ENCODE results near the gene NKD1. TPM values are rescaled to one million over a fixed set of nuclear protein-coding genes. Genes with fewer than 3 reads are reported as not detected.
A peak's percentile ranks its signal among the peaks of the same experiment; 100 is the strongest.

NKD1 gene
- total RNA-seq, 1 experiment from 2014 or later: 11.4 TPM

DNA sequence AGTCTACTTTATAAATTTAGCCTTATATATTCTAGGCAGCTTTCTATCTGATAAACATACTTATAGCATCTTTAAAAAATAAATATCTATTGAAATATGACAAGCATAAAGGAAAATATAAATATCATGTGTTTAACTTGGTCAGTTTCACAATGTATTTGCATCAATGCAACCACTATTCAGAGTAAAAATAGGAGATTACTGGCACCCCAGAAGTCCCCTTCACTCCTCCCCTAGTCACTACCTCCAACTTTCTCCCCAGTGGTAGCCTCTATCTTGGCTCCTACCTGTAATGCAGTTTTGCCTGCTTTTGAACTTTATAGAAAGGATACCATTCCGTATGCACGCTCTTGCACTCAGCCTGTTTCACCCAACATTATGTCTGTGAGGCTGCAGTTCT lies 142.0 kb downstream of the NKD1 start:
- H3K27me3 ChIP-seq (ENCODE audit: insufficient read depth, low read length): no peaks in the 10 kb centered on the region
- no peaks in the 10 kb centered on the region for H3K79me2 ChIP-seq (ENCODE audit: insufficient read depth, low read length)
- no peak for DNase-seq (ENCODE audit: low read depth, low spot score)
- peaks cover 4 to 13% of the 10 kb centered on the region in 2 experiments; a peak in 3 of 4 replicates for H3K4me1 ChIP-seq (ENCODE audit: control insufficient read depth in 1 of 2, insufficient read depth in 2 of 2, low read length in 2 of 2)
- no peak for ATAC-seq
- RAD21 ChIA-PET (ENCODE audit: low non-redundant PET in 1 of 2, low total read pairs in 2 of 2, uncharacterized antibody in 2 of 2, unreplicated experiment in 2 of 2): no interaction called here
- H3K9ac ChIP-seq (ENCODE audit: low read length): no peak overlapping the region
- intact Hi-C loops (cut with micrococcal nuclease): no loop called here
- no peaks in the 10 kb centered on the region for H3K36me3 ChIP-seq (ENCODE audit: control insufficient read depth in 1 of 2, insufficient read depth in 2 of 2, low read length in 2 of 2)
- BruUV-seq (replicated peaks): no TSS peak
- H3K9me3 ChIP-seq (ENCODE audit: control insufficient read depth in 1 of 2, insufficient read depth in 1 of 2, low read depth in 1 of 2, low read length in 2 of 2): no peaks in the 10 kb centered on the region
- POLR2A ChIA-PET: no interaction called here
- no peak overlapping the region for H2AFZ ChIP-seq (ENCODE audit: low read depth, low read length, poor library complexity, severe bottlenecking)
- no peaks in the 10 kb centered on the region for H4K20me1 ChIP-seq (ENCODE audit: insufficient read depth)
- no peaks in the 10 kb centered on the region for H3K9me2 ChIP-seq (ENCODE audit: insufficient read depth)
- TF ChIP-seq POLR2A (IDR thresholded peaks at IDR 0.05; ENCODE audit: borderline replicate concordance, extremely low read depth, insufficient read depth, insufficient read length) (no peak), FOSL1 (IDR thresholded peaks at IDR 0.05; ENCODE audit: low read depth) (no peak), CEBPB (IDR thresholded peaks at IDR 0.05; ENCODE audit: low read depth) (no peak)
- TF ChIP-seq, protein P1, sequence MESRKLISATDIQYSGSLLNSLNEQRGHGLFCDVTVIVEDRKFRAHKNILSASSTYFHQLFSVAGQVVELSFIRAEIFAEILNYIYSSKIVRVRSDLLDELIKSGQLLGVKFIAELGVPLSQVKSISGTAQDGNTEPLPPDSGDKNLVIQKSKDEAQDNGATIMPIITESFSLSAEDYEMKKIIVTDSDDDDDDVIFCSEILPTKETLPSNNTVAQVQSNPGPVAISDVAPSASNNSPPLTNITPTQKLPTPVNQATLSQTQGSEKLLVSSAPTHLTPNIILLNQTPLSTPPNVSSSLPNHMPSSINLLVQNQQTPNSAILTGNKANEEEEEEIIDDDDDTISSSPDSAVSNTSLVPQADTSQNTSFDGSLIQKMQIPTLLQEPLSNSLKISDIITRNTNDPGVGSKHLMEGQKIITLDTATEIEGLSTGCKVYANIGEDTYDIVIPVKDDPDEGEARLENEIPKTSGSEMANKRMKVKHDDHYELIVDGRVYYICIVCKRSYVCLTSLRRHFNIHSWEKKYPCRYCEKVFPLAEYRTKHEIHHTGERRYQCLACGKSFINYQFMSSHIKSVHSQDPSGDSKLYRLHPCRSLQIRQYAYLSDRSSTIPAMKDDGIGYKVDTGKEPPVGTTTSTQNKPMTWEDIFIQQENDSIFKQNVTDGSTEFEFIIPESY (IDR thresholded peaks at IDR 0.05; ENCODE audit: extremely low read depth, insufficient replicate concordance, low read length): no peak
- H3K27ac ChIP-seq (ENCODE audit: low read depth, low read length): no peak overlapping the region
- no peak overlapping the region for H3K4me3 ChIP-seq (replicated peaks in 1 of 2; ENCODE audit: low read depth in 1 of 2, low read length in 2 of 2)
- CTCF ChIA-PET: no interaction called here
- no peak overlapping the region for H3K4me2 ChIP-seq (ENCODE audit: low read length)

DNA sequence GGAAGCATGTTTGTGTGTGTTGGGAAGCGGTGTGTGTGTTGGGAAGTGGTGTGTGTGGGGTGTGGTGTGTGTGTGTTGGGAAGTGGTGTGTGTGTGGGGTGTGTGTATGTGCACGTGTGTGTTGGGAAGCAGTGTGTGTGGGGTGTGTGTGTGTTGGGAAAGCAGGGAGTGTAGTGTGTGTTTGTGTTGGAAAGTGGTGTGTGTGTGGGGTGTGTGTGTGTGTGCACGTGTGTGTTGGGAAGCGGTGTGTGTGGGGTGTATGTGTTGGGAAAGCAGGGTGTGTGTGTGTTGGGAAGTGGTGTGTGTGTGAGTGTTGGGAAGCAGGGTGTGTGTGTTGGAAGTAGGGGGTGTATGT lies 144.4 kb downstream of the NKD1 start:
- H3K79me2 ChIP-seq (ENCODE audit: insufficient read depth, low read length): no peaks in the 10 kb centered on the region
- ChIA-PET RAD21 (ENCODE audit: low non-redundant PET in 1 of 2, low total read pairs in 2 of 2, uncharacterized antibody in 2 of 2, unreplicated experiment in 2 of 2) (no interaction called here), CTCF (no interaction called here), POLR2A (no interaction called here)
- BruUV-seq (replicated peaks): no TSS peak
- no peak overlapping the region for H3K27ac ChIP-seq (ENCODE audit: low read depth, low read length)
- H4K20me1 ChIP-seq (ENCODE audit: insufficient read depth): no peaks in the 10 kb centered on the region
- H3K4me3 ChIP-seq (replicated peaks in 1 of 2; ENCODE audit: low read depth in 1 of 2, low read length in 2 of 2): peak overlapping the region in 1 of 2 experiments; percentile 76; a peak in 1 of 4 replicates
- intact Hi-C loops (cut with micrococcal nuclease): no loop called here
- no peaks in the 10 kb centered on the region for H3K9me3 ChIP-seq (ENCODE audit: control insufficient read depth in 1 of 2, insufficient read depth in 1 of 2, low read depth in 1 of 2, low read length in 2 of 2)
- H2AFZ ChIP-seq (ENCODE audit: low read depth, low read length, poor library complexity, severe bottlenecking): peak overlapping the region; percentile 26
- TF ChIP-seq CEBPB (IDR thresholded peaks at IDR 0.05; ENCODE audit: low read depth): no peak
- no peak for TF ChIP-seq EZH2phosphoT487 (IDR thresholded peaks at IDR 0.05; ENCODE audit: borderline replicate concordance)
- no peak for TF ChIP-seq SRF (IDR thresholded peaks at IDR 0.05; ENCODE audit: low read depth)
- TF ChIP-seq YY1 (IDR thresholded peaks at IDR 0.05; ENCODE audit: extremely low read depth, insufficient replicate concordance, low read depth, low read length): no peak
- TF ChIP-seq ZNF274 (IDR thresholded peaks at IDR 0.05; ENCODE audit: low read depth, low read length): no peak
- TF ChIP-seq POLR2A (IDR thresholded peaks at IDR 0.05; ENCODE audit: borderline replicate concordance, extremely low read depth, insufficient read depth, insufficient read length): no peak
- no peak for TF ChIP-seq ELF1 (IDR thresholded peaks at IDR 0.05; ENCODE audit: borderline replicate concordance, low read depth)
- no peak for TF ChIP-seq EZH2 (IDR thresholded peaks at IDR 0.05)
- TF ChIP-seq POLR2AphosphoS5 (IDR thresholded peaks at IDR 0.05; ENCODE audit: low read depth, low read length): no peak
- TF ChIP-seq EGR1 (IDR thresholded peaks at IDR 0.05; ENCODE audit: low read depth): no peak
- no peak for TF ChIP-seq ZFX (IDR thresholded peaks at IDR 0.05)
- TF ChIP-seq FOSL1 (IDR thresholded peaks at IDR 0.05; ENCODE audit: low read depth): no peak
- no peak for TF ChIP-seq CBX3 (IDR thresholded peaks at IDR 0.05; ENCODE audit: low read depth)
- TF ChIP-seq, protein P2, sequence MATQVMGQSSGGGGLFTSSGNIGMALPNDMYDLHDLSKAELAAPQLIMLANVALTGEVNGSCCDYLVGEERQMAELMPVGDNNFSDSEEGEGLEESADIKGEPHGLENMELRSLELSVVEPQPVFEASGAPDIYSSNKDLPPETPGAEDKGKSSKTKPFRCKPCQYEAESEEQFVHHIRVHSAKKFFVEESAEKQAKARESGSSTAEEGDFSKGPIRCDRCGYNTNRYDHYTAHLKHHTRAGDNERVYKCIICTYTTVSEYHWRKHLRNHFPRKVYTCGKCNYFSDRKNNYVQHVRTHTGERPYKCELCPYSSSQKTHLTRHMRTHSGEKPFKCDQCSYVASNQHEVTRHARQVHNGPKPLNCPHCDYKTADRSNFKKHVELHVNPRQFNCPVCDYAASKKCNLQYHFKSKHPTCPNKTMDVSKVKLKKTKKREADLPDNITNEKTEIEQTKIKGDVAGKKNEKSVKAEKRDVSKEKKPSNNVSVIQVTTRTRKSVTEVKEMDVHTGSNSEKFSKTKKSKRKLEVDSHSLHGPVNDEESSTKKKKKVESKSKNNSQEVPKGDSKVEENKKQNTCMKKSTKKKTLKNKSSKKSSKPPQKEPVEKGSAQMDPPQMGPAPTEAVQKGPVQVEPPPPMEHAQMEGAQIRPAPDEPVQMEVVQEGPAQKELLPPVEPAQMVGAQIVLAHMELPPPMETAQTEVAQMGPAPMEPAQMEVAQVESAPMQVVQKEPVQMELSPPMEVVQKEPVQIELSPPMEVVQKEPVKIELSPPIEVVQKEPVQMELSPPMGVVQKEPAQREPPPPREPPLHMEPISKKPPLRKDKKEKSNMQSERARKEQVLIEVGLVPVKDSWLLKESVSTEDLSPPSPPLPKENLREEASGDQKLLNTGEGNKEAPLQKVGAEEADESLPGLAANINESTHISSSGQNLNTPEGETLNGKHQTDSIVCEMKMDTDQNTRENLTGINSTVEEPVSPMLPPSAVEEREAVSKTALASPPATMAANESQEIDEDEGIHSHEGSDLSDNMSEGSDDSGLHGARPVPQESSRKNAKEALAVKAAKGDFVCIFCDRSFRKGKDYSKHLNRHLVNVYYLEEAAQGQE (IDR thresholded peaks at IDR 0.05; ENCODE audit: low read depth): no peak
- TF ChIP-seq, protein P3, sequence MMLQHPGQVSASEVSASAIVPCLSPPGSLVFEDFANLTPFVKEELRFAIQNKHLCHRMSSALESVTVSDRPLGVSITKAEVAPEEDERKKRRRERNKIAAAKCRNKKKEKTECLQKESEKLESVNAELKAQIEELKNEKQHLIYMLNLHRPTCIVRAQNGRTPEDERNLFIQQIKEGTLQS (IDR thresholded peaks at IDR 0.05): no peak
- DNase-seq (ENCODE audit: low read depth, low spot score) (no peak), ATAC-seq (no peak)
- H3K4me2 ChIP-seq (ENCODE audit: low read length): peak overlapping the region; percentile 95
- no peaks in the 10 kb centered on the region for H3K9me2 ChIP-seq (ENCODE audit: insufficient read depth)
- no peaks in the 10 kb centered on the region for H3K27me3 ChIP-seq (ENCODE audit: insufficient read depth, low read length)
- no peak overlapping the region for H3K9ac ChIP-seq (ENCODE audit: low read length)
- peaks cover 18 to 34% of the 10 kb centered on the region in 2 experiments for H3K4me1 ChIP-seq (ENCODE audit: control insufficient read depth in 1 of 2, insufficient read depth in 2 of 2, low read length in 2 of 2)
- no peaks in the 10 kb centered on the region for H3K36me3 ChIP-seq (ENCODE audit: control insufficient read depth in 1 of 2, insufficient read depth in 2 of 2, low read length in 2 of 2)
